ENCODE data around the gene OSBPL6. TPM values are rescaled to one million over a fixed set of nuclear protein-coding genes. Genes with fewer than 3 reads are reported as not detected.

The OSBPL6 gene
- total RNA-seq, 6 experiments from 2014 or later, result 2.4 to 4.1 (median 3.1) TPM

DNA sequence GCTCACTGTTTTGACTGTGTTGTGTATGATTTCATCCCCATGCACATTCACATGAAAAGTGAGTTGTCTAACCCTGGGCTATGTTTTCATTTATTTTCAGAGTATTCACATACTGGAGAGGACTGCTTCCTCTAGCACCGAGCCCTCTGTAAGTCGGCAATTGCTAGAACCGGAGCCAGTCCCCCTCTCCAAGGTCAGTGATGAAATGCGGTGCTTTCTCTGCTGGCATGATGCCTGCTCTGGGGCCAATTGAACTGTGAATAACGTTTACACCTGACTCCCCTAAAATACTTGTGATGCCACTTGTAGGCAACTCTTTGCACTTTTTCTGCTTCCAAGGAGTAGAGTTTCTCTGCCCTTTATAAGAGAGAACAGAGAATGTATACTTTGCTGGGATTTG is 129.8 kb downstream of the OSBPL6 start:
- DNase-seq (peak in 1 of 3 donors; percentile 37), ATAC-seq (peak in 3 of 4 donors; percentile 41 to 54 (median 41))
- no peaks in the 10 kb centered on the region for H3K27me3 ChIP-seq
- H3K4me1 ChIP-seq, result peaks cover 0 to 12% (median 0%) of the 10 kb centered on the region in 4 donors
- intact Hi-C loops (cut with DNase I), result no loop called here
- no peak overlapping the region for H3K4me3 ChIP-seq
- 4% methylated on average over 5 of the region's 5 CpGs for WGBS (ENCODE audit: insufficient coverage, low coverage, low lambda C conversion rate, missing lambda C conversion rate)
- no peaks in the 10 kb centered on the region for H3K36me3 ChIP-seq
- no peak overlapping the region for H3K27ac ChIP-seq
- TF ChIP-seq, protein P1, sequence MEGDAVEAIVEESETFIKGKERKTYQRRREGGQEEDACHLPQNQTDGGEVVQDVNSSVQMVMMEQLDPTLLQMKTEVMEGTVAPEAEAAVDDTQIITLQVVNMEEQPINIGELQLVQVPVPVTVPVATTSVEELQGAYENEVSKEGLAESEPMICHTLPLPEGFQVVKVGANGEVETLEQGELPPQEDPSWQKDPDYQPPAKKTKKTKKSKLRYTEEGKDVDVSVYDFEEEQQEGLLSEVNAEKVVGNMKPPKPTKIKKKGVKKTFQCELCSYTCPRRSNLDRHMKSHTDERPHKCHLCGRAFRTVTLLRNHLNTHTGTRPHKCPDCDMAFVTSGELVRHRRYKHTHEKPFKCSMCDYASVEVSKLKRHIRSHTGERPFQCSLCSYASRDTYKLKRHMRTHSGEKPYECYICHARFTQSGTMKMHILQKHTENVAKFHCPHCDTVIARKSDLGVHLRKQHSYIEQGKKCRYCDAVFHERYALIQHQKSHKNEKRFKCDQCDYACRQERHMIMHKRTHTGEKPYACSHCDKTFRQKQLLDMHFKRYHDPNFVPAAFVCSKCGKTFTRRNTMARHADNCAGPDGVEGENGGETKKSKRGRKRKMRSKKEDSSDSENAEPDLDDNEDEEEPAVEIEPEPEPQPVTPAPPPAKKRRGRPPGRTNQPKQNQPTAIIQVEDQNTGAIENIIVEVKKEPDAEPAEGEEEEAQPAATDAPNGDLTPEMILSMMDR (IDR thresholded peaks at IDR 0.05), result no peak
- no peak for TF ChIP-seq POLR2A (IDR thresholded peaks at IDR 0.05)
- no peaks in the 10 kb centered on the region for H3K9me3 ChIP-seq

DNA sequence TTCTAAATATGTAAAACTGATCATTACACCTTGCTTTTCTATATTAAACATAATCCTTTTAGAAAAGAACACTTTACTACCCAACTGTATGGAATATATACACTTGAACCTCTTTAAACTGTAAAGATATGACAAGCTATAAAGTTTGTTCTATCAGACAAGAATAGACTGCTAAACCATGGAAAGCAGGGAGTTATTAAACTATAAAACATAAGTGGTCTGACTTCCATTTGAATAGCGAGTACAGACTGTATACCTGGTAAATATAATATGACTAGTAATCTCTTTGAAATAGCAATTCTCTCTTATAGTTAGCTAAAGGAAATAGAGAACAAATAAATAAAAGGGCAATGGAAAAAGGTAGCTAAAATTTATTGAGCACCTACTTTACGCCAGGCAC is 131.0 kb downstream of the OSBPL6 start:
- no peak overlapping the region for H3K27ac ChIP-seq
- ATAC-seq (no peak), DNase-seq (no peak)
- peaks cover 0 to 4% (median 0%) of the 10 kb centered on the region in 4 donors for H3K4me1 ChIP-seq
- H3K36me3 ChIP-seq, result no peaks in the 10 kb centered on the region
- no peak overlapping the region for H3K4me3 ChIP-seq
- no peaks in the 10 kb centered on the region for H3K9me3 ChIP-seq
- TF ChIP-seq POLR2A (IDR thresholded peaks at IDR 0.05), result no peak
- TF ChIP-seq, protein P1 (IDR thresholded peaks at IDR 0.05), result no peak
- H3K27me3 ChIP-seq, result no peaks in the 10 kb centered on the region
- WGBS (ENCODE audit: insufficient coverage, low coverage, low lambda C conversion rate, missing lambda C conversion rate), result 96% methylated on average over 2 of the region's 2 CpGs
- intact Hi-C loops (cut with DNase I), result no loop called here

- intact Hi-C loops (cut with DNase I), result no loop called here
- Histone ChIP-seq H3K27me3 (no peaks in the 10 kb centered on the region), H3K4me1 (peaks cover 0 to 19% (median 2%) of the 10 kb centered on the region in 4 donors), H3K36me3 (no peaks in the 10 kb centered on the region), H3K27ac (no peak overlapping the region), H3K9me3 (no peaks in the 10 kb centered on the region), H3K4me3 (no peak overlapping the region)
- peak in 2 of 4 donors; percentile 23 to 24 for ATAC-seq
- WGBS (ENCODE audit: insufficient coverage, low coverage, low lambda C conversion rate, missing lambda C conversion rate), result 22% methylated on average over 4 of the region's 4 CpGs
- TF ChIP-seq, protein P1 (IDR thresholded peaks at IDR 0.05), result no peak
- TF ChIP-seq POLR2A (IDR thresholded peaks at IDR 0.05), result no peak
- no peak for DNase-seq
Observed at GRCh38 chr2:178327516-178327915, 133.2 kb downstream of the OSBPL6 start.

DNA sequence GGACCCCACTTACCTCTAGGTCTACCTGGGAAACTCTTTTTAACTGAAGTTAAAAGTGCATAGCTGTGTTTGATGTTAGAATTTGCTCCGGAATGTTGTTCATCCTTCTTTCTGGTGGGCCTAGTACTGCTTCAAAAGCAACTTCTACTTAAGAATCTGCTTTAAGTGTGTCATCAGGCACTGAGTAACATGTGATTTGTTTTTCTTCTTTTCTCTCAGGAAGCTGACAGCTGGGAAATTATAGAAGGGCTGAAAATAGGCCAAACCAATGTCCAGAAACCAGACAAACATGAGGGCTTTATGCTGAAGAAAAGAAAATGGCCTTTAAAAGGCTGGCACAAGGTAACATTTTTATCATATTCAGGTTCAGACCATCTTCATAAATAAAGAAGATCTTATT is 133.7 kb downstream of the OSBPL6 start:
- WGBS (ENCODE audit: insufficient coverage, low coverage, low lambda C conversion rate, missing lambda C conversion rate), result 50% methylated on average over 1 of the region's 1 CpG
- ATAC-seq, result no peak
- intact Hi-C loops (cut with DNase I), result no loop called here
- peaks cover 0 to 19% (median 2%) of the 10 kb centered on the region in 4 donors for H3K4me1 ChIP-seq
- H3K9me3 ChIP-seq, result no peaks in the 10 kb centered on the region
- no peaks in the 10 kb centered on the region for H3K27me3 ChIP-seq
- DNase-seq, result no peak
- H3K27ac ChIP-seq, result no peak overlapping the region
- H3K4me3 ChIP-seq, result no peak overlapping the region
- H3K36me3 ChIP-seq, result no peaks in the 10 kb centered on the region
- TF ChIP-seq POLR2A (IDR thresholded peaks at IDR 0.05), result no peak

- Histone ChIP-seq H3K4me1 (peaks cover 0 to 26% (median 2%) of the 10 kb centered on the region in 4 donors), H3K27ac (peak overlapping the region in 1 of 3 donors; percentile 19), H3K9me3 (no peaks in the 10 kb centered on the region), H3K36me3 (no peaks in the 10 kb centered on the region), H3K4me3 (no peak overlapping the region), H3K27me3 (no peaks in the 10 kb centered on the region)
- TF ChIP-seq POLR2A (IDR thresholded peaks at IDR 0.05), result no peak
- TF ChIP-seq, protein P1 (IDR thresholded peaks at IDR 0.05), result no peak
- peak in 3 of 4 donors; percentile 55 to 65 (median 60) for ATAC-seq
- intact Hi-C loops (cut with DNase I), result no loop called here
- DNase-seq, result no peak
- WGBS (ENCODE audit: insufficient coverage, low coverage, low lambda C conversion rate, missing lambda C conversion rate), result 44% methylated on average over 7 of the region's 8 CpGs
Observed at GRCh38 chr2:178330175-178331017, 136.1 kb downstream of the OSBPL6 start.

Data from right lobe of liver (tissue), 6 donors.